ENCODE results near the gene PALS2. TPM values are rescaled to one million over a fixed set of nuclear protein-coding genes. Genes with fewer than 3 reads are reported as not detected.

The PALS2 gene
- total RNA-seq, 1 donor from 2014 or later: 43.1 TPM

- Mint-ChIP-seq H3K4me3 (no peak overlapping the region), H3K9me3 (peaks cover 6% of the 10 kb centered on the region), H3K27ac (no peak overlapping the region), H3K4me1 (ENCODE audit: unreplicated experiment) (no peaks in the 10 kb centered on the region), H3K27me3 (no peaks in the 10 kb centered on the region), H3K36me3 (peaks cover 6% of the 10 kb centered on the region)
- TF ChIP-seq, protein P1, sequence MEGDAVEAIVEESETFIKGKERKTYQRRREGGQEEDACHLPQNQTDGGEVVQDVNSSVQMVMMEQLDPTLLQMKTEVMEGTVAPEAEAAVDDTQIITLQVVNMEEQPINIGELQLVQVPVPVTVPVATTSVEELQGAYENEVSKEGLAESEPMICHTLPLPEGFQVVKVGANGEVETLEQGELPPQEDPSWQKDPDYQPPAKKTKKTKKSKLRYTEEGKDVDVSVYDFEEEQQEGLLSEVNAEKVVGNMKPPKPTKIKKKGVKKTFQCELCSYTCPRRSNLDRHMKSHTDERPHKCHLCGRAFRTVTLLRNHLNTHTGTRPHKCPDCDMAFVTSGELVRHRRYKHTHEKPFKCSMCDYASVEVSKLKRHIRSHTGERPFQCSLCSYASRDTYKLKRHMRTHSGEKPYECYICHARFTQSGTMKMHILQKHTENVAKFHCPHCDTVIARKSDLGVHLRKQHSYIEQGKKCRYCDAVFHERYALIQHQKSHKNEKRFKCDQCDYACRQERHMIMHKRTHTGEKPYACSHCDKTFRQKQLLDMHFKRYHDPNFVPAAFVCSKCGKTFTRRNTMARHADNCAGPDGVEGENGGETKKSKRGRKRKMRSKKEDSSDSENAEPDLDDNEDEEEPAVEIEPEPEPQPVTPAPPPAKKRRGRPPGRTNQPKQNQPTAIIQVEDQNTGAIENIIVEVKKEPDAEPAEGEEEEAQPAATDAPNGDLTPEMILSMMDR (conservative IDR thresholded peaks at IDR 0.05): no peak
- no peak for DNase-seq (ENCODE audit: extremely low spot score, unreplicated experiment)
Measured at GRCh38 chr7:24602860-24603456, 29.7 kb downstream of the PALS2 start.

- peaks cover 6% of the 10 kb centered on the region for H3K36me3 Mint-ChIP-seq
- no peak for DNase-seq (ENCODE audit: extremely low spot score, unreplicated experiment)
- H3K4me1 Mint-ChIP-seq (ENCODE audit: unreplicated experiment): no peaks in the 10 kb centered on the region
- peaks cover 6% of the 10 kb centered on the region for H3K9me3 Mint-ChIP-seq
- H3K27ac Mint-ChIP-seq: no peak overlapping the region
- TF ChIP-seq, protein P1 (conservative IDR thresholded peaks at IDR 0.05): no peak
- H3K27me3 Mint-ChIP-seq: no peaks in the 10 kb centered on the region
- no peak overlapping the region for H3K4me3 Mint-ChIP-seq
Measured at GRCh38 chr7:24604630-24605029, 31.4 kb downstream of the PALS2 start.

DNA sequence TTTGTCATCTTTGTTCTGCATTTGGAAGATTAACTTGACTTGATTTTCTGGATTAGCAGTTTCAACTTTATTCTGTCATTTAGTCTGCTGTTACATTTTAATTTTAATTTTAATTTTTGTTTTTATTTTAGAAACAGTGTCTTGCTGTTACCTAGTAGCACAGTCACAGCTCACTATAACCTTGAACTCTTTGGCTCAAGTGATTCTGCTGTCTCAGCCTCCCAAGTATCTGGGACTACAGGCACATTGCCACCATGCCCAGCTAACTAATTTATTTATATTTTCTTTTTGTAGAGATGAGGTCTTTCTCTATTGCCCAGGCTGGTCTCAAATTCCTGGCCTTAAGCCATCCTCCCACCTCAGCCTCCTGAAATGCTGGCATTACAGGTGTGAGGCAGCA, 35.3 kb downstream of the PALS2 start:
- H3K27ac Mint-ChIP-seq: no peak overlapping the region

GRCh38 chr7:24609059-24609458, 35.8 kb downstream of the PALS2 start:
- Mint-ChIP-seq H3K27me3 (no peaks in the 10 kb centered on the region), H3K27ac (no peak overlapping the region), H3K9me3 (no peaks in the 10 kb centered on the region), H3K4me1 (ENCODE audit: unreplicated experiment) (no peaks in the 10 kb centered on the region), H3K36me3 (no peaks in the 10 kb centered on the region), H3K4me3 (no peak overlapping the region)
- no peak for DNase-seq (ENCODE audit: extremely low spot score, unreplicated experiment)
- TF ChIP-seq, protein P1 (conservative IDR thresholded peaks at IDR 0.05): no peak

More for the DNA sequence above, 35.3 kb downstream of the PALS2 start:
- Mint-ChIP-seq H3K9me3 (no peaks in the 10 kb centered on the region), H3K27me3 (no peaks in the 10 kb centered on the region), H3K4me1 (ENCODE audit: unreplicated experiment) (no peaks in the 10 kb centered on the region), H3K4me3 (no peak overlapping the region), H3K36me3 (no peaks in the 10 kb centered on the region)
- TF ChIP-seq, protein P1 (conservative IDR thresholded peaks at IDR 0.05): no peak
- DNase-seq (ENCODE audit: extremely low spot score, unreplicated experiment): no peak

DNA sequence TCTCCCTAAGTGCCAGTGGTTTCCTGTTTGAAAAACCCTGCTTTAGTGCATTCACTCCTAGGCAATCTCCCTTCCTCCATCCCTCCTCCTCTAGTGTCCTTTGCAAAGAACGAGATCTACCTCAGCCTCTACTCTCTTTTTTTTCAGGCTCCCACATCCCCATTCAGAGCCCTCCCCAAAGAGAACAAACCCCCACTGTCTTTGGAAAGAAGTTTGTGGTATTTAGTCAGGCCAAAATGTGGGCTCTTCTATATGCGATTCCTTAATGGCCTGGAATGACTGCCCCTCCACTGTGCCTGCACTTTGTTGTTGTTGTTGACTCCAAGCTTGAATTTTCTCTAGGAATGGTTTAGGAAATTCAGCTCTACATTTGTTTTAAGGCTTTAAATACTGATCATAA, 36.3 kb downstream of the PALS2 start:
- no peak for DNase-seq (ENCODE audit: extremely low spot score, unreplicated experiment)
- Mint-ChIP-seq H3K4me1 (ENCODE audit: unreplicated experiment) (no peaks in the 10 kb centered on the region), H3K27ac (no peak overlapping the region), H3K4me3 (no peak overlapping the region), H3K27me3 (no peaks in the 10 kb centered on the region), H3K36me3 (no peaks in the 10 kb centered on the region), H3K9me3 (no peaks in the 10 kb centered on the region)
- TF ChIP-seq, protein P1 (conservative IDR thresholded peaks at IDR 0.05): no peak

DNA sequence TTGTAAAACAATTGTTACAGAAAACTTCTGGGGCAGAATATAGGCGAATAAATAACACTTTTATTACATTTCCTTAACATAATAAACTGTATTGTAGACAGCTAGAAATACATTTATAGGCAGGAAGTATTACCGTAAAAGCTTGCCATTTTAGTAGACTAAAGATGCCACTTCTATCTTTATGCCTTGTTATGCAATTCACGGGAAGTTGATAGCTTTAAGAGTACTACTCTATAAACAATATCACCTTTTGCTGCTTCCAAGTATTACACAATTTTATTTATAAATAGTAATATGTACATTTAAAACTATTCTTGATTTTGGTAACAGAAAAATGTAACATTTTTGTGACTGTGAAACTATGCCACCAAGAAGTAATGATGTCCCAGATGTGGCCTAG, 37.9 kb downstream of the PALS2 start:
- no peak overlapping the region for H3K27ac Mint-ChIP-seq
- no peaks in the 10 kb centered on the region for H3K9me3 Mint-ChIP-seq
- peaks cover 4% of the 10 kb centered on the region for H3K36me3 Mint-ChIP-seq
- DNase-seq (ENCODE audit: extremely low spot score, unreplicated experiment): no peak
- H3K4me3 Mint-ChIP-seq: no peak overlapping the region
- no peaks in the 10 kb centered on the region for H3K27me3 Mint-ChIP-seq
- TF ChIP-seq, protein P1 (conservative IDR thresholded peaks at IDR 0.05): no peak
- no peaks in the 10 kb centered on the region for H3K4me1 Mint-ChIP-seq (ENCODE audit: unreplicated experiment)
